GM18519 (cell line): ENCODE results near the gene KCNH5.

Experiments used
- ATAC-seq: cut with Tn5 transposase; IDR thresholded peaks from one replicate; pipeline ENCODE4 v1.9.1; 2021; ENCODE audit warnings: mild to moderate bottlenecking, moderate library complexity; ENCODE audit not compliant: unreplicated experiment, low FRiP score

KCNH5 gene

DNA sequence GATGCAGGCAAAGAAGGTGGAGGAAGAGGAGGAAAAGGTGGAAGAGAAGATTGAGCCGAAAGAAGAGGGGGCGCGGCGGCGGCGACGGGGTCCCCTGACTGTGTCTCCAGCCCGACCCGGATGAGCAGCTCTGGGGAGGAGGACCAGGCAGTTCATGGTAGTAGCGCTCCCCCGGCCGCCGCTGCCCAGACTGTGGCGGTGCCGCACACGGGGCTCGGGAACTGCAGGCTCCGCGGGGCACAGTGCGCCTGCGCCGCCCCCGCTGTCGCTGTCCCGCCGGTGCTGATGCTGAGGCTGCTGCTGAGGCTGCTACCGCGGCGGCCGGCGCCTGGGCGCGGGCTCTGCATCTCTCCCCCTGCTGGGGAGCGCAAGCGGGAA, at the start of gene KCNH5:
KCNH5 (minus strand) TSS at position 225 of the 378 bp plus-strand sequence. CDS start 272 bp downstream, outside the sequence.
- no peak for ATAC-seq

- no peak for ATAC-seq
Measured at GRCh38 chr14:63091394-63091996, 46.2 kb upstream of the KCNH5 start.

DNA sequence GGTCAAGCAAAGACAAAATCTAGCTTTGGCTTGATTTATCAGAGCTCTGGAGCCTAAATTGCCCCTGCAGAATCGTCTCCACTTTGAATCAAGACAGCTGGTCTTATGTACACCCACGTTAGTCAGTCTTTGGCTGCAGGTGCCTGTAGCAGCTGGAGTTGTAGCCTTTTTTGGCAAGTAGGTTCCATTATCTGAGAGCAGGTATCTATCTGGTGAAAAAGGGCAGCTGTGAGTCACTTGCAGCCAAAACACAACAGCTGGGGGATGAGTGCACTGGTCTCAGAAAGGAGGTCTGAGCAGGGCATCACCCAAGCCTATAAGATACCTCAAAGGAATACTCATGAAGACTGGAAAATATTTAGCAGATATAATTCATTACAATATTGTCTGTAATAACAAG, 43.6 kb upstream of the KCNH5 start:
- no peak for ATAC-seq

GRCh38 chr14:63078569-63078968, 33.3 kb upstream of the KCNH5 start:
- ATAC-seq = no peak

DNA sequence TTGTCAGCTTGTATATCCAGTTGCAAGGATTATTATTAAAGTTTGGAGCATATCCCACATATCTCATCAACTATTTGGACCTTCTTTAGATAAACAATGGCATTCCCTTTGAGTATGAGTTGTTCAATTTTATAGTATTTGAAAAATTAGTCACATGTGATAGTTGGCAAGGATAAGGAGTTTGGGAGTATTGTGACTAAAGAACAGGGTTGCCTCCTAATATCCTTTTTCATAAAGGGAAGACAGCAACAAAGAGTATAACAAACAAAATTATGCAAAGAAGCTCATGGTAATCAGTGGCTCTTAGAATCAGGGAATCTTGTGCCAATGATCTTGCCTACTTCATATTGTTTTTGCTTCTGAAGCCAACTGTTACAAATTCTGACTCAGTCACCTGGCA, 31.2 kb upstream of the KCNH5 start:
- no peak for ATAC-seq

DNA sequence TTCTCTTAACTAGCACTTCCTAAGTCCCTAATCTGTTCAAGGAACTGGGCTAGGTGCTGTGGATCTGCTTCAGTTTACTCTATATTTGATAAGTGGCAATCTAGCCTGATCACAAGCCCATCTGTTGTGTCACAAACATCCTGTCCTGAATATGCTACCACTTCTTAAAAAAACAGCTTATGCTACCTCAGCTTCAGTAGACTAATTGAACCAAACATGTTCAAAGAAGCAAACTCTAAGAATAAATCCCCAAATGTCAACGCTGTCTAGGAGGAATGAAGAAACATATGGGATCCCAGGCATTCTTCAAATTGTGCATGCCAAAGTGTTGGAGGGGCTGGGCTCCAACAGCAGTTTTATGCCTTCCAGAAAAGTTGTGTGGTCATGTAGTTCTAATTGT, 10.4 kb upstream of the KCNH5 start:
- no peak for ATAC-seq

DNA sequence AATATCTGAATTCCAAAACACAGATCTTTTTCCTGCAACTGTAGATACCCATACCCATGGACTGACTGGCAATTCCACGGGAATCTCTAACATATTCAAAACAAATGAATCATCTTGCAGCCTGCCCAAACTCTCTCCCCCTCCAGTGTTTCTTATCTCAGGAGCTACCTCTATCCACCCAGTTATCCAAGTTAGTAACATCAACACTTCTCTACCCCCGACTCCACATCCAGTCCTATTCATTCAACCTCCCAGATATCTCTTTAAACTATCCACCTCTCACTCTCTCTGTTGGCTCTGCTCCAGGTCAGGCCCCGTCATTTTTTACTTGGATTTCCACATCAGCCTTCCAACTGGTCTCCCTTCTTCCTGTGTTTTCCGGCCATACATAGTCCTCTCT, 6.7 kb upstream of the KCNH5 start:
- no peak for ATAC-seq

- ATAC-seq = no peak
Measured at GRCh38 chr14:63051301-63051700, 6.0 kb upstream of the KCNH5 start.

- no peak for ATAC-seq
Measured at GRCh38 chr14:63050694-63051093, 5.4 kb upstream of the KCNH5 start.

DNA sequence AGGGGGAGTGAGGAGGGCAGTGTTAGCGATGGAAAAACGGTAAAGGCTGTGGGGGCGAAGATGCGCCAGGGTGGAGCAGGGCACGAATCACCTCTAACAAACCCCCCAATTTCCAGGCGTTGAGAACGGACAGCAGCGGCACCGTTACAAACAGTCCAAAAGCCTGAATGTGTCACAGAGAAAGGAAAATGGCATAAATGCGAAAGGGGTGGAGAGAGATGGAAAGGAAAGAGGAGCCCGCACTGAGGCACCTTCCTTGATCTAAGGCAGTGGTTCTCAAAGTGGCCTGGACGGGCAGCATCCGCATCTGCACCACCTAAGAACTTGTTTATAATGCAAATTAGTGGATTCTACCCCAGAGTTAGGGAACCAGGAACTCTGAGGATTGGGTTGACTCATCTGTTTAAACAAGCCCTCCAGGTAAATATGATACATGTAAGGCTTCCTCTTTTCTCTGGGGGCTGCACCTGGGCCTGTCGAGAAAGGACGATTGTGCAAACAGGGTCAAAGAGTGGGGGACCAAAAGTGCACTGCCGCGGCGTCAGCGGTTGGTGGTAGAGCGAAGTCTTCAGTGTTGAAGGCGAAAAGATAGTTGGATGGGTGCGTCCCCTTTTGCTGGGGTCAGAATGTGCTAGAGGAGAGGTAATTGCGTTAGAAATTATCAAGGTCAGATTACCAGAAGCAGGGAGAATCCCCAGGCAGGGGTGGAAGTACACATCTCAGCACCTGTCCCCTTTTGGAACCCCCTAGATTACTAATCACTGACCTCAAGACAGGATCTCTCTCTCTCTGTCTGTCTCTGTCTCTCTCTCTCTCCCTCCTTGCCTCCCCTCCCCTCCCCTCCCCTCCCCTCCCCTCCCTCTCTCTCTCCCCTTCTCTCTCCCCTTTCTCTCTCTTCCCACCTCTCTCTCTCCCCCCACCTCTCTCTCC, 1.3 kb upstream of the KCNH5 start:
- ATAC-seq = no peak

DNA sequence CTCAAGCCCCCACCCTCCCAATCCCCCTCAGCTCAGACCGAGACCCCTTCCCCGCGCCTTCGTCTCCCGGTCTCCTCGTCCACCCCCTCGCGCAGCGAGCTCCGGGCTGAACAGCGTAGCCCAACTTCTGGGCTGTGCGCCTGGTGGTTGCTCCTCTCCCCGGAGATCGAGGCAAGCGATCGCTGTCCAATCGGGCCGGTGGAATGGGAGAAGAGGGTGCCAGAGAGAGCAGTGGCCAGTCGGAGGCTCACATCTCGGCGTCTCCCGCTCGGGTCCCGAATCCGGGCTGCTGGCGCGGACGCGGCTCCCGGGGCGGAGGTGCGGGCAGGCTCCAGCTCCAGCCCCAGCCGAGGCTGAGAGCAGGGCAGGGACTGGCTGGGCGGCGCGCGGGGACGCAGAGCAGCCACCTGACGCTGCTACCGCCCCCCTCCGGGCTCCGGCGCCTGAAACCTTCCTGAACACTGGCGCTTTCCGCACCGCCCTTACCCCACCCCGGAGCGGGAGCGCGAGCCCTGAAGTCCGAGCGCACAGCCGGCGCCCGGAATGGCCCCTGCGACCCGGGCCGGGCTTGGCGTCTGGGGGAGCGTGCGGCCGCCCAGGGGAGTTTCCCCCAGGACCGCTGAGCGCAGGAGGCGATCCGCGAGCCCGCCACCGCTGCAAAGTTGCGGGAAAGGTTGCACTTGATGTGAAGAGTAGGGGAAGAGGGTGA, 508 bp upstream of the KCNH5 start:
- no peak for ATAC-seq

DNA sequence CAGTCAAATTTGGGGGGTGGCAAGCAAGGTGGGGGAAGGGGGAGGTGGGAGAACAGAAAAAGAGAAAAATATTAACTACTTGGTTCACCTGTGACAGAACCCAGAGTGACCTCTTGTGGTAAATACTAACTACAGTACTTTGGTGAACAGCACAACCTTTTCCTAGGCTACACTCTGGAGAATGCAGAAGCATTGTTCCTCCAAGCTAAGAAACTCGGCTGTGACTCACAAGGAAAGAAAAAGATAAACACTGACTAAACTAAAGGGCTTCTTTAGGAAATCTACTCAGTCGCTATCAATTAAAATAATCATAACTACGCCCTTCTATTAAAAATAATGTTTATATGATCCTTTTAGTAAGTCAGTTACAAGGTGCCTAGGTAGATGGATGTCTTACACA, 5.4 kb downstream of the KCNH5 start:
- ATAC-seq = no peak

DNA sequence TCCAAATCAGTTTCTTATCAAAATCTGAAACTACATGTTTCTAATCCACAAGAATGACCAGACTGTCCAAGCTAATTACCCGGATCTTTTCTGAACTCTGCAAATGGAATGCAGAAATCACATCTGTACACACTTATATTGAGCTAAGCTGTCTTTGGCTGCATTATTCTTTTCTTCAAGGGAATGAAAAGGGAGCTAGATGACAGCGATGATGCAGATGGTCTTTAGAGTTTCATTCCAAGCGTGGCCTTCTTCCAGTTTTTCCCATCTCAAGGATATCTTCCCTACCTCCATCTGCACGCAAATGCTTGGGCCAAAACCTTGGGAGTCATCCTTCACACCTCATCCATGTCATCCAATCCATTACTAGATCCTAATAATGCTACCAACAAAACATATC, 12.6 kb downstream of the KCNH5 start:
- no peak for ATAC-seq

DNA sequence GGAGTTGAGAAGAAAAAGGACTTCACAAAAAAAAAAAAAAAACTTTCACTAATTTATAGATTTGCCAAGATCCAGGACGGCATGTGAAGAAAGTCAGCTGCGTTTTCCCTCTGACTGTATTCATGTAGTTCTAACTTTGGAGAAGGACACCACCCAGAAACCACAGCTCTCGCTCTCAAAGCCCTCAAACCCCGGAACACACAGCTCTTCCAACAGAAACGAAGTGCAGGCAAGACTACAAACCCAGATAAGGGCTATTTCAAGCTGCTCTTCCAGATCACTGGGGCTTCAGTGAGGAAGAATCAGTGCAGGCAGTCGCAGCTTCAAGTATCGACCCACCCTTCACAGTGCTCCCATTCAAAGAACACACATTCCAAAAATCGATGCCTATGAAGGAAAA, 13.2 kb downstream of the KCNH5 start:
- no peak for ATAC-seq

DNA sequence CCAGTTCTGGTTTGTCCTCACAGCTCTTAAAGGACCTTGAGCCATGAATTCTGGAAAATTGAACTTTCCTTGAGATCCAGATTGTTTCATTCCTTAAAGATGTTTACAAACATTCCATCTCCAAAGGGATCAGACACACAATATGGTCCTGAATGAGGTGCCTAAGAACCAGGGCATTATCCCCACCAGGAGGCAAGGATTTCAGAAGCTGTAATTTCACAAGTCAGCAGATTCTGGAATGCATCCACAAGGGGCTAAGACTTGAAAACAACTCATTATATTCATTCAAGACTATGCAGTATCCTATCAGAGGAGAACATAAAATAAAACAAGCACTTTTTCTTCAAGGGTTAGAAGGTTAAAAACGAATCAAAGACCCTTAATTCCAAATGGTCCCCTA, 15.1 kb downstream of the KCNH5 start:
- no peak for ATAC-seq

- no peak for ATAC-seq
Measured at GRCh38 chr14:63027719-63028118, 17.5 kb downstream of the KCNH5 start.

DNA sequence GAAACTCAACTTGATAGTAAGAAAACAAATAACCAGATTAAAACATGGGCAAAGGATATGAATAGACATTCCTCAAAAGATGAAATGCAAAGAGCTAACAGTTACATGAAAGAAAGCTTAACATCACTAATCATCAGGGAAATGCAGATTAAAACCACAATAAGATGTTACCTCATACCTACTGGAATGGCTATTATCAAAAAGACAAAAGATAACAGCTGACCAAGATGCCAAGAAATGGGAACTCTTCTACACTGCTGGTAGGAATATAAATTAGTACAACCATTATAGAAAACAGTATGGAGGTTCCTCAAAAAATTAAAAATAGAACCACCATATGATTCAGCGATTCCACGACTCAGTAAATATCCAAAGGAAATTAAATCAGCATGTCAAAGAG, 18.8 kb downstream of the KCNH5 start:
- ATAC-seq = no peak

GRCh38 chr14:63014621-63015020, 30.6 kb downstream of the KCNH5 start:
- no peak for ATAC-seq

GRCh38 chr14:63012171-63012570, 33.1 kb downstream of the KCNH5 start:
- ATAC-seq = no peak

GRCh38 chr14:63011623-63012022, 33.6 kb downstream of the KCNH5 start:
- ATAC-seq = no peak

GRCh38 chr14:63009495-63009894, 35.8 kb downstream of the KCNH5 start:
- no peak for ATAC-seq
